HL-60 (cell line): ENCODE results near the gene PHLDB2.

Source experiments
- DNase-seq, 2 experiments: peaks; one replicate each; pipeline ENCODE4 v3.0.0-alpha.2; 2010 to 2020; ENCODE audit warnings: low read depth in 1 of 2, low spot score in 1 of 2
- H3K27ac ChIP-seq: fragments of 250-450 bp; sonication (Bioruptor Pico); replicated peaks from 2 replicates; pipeline ENCODE4 v1.5.1; 2020; ENCODE audit warnings: mild to moderate bottlenecking, moderate library complexity
- H3K27me3 ChIP-seq: fragments of 250-450 bp; sonication (Bioruptor Pico); 2 replicates; pipeline ENCODE4 v1.5.1; 2021; ENCODE audit warnings: mild to moderate bottlenecking, moderate library complexity; ENCODE audit not compliant: insufficient read depth, poor library complexity, severe bottlenecking
- H3K4me3 ChIP-seq: replicated peaks from 2 replicates; pipeline ENCODE4 v1.5.1; 2011; ENCODE audit warnings: mild to moderate bottlenecking, control low read depth, low read length; ENCODE audit not compliant: insufficient read depth
- CTCF ChIP-seq: IDR thresholded peaks from one replicate; pipeline ENCODE4 v1.5.1; 2011; ENCODE audit warnings: low read length, control low read depth, inconsistent platforms; ENCODE audit not compliant: insufficient read depth
- GABPA ChIP-seq: IDR thresholded peaks from 2 replicates; pipeline ENCODE4 v1.6.1; 2012; ENCODE audit warnings: low read depth
- POLR2AphosphoS5 ChIP-seq: IDR thresholded peaks from 2 replicates; pipeline ENCODE4 v1.6.1; 2012; ENCODE audit warnings: low read depth
- REST ChIP-seq: IDR thresholded peaks from 2 replicates; pipeline ENCODE4 v1.6.1; 2012; ENCODE audit warnings: low read depth; ENCODE audit not compliant: insufficient replicate concordance
- SPI1 ChIP-seq: IDR thresholded peaks from 2 replicates; pipeline ENCODE4 v1.6.1; 2012; ENCODE audit warnings: low read depth, mild to moderate bottlenecking, borderline replicate concordance

Gene PHLDB2

GRCh38 chr3:111951032-111951431, 92.0 kb downstream of the PHLDB2 start:
- Histone ChIP-seq H3K27me3 (peaks cover 2% of the 10 kb centered on the region), H3K27ac (no peak overlapping the region), H3K4me3 (no peak overlapping the region)
- TF ChIP-seq REST (peak; percentile 30), CTCF (no peak), GABPA (no peak), POLR2AphosphoS5 (no peak), SPI1 (no peak)
- no peak for DNase-seq

GRCh38 chr3:111952086-111952485, 93.0 kb downstream of the PHLDB2 start:
- Histone ChIP-seq H3K27ac (no peak overlapping the region), H3K4me3 (no peak overlapping the region), H3K27me3 (peaks cover 2% of the 10 kb centered on the region)
- no peak for TF ChIP-seq SPI1
- TF ChIP-seq REST = no peak
- no peak for TF ChIP-seq GABPA
- TF ChIP-seq POLR2AphosphoS5 = no peak
- TF ChIP-seq CTCF = no peak
- DNase-seq = no peak

GRCh38 chr3:111952866-111953450, 93.9 kb downstream of the PHLDB2 start:
- Histone ChIP-seq H3K27me3 (peaks cover 2% of the 10 kb centered on the region), H3K4me3 (no peak overlapping the region), H3K27ac (no peak overlapping the region)
- TF ChIP-seq REST (no peak), GABPA (no peak)
- no peak for DNase-seq
